Lower lobe of right lung (tissue), 2 donors: ENCODE measurements around the gene MYOD1. TPM values are rescaled to one million over a fixed set of nuclear protein-coding genes. Genes with fewer than 3 reads are reported as not detected.

Source experiments
- ATAC-seq, 2 donors: fragments of 200-7000 bp; cut with Tn5 transposase; one replicate each; pipeline ENCODE4 v1.9.1; 2020 to 2022; ENCODE audit warnings: mild to moderate bottlenecking in 2 of 2, moderate library complexity in 2 of 2
- DNase-seq: peaks from one replicate; pipeline ENCODE4 v3.0.0-alpha.2; 2020
- H3K27ac ChIP-seq: fragments of 200-600 bp; one replicate; pipeline ENCODE4 v1.8.0; 2022
- H3K27me3 ChIP-seq: fragments of 200-600 bp; one replicate; pipeline ENCODE4 v1.8.0; 2022; ENCODE audit warnings: low read depth
- H3K36me3 ChIP-seq: fragments of 200-600 bp; one replicate; pipeline ENCODE4 v1.8.0; 2022; ENCODE audit warnings: mild to moderate bottlenecking
- H3K4me1 ChIP-seq: fragments of 200-600 bp; one replicate; pipeline ENCODE4 v1.8.0; 2022
- H3K4me3 ChIP-seq: fragments of 200-600 bp; one replicate; pipeline ENCODE4 v1.8.0; 2022; ENCODE audit warnings: mild to moderate bottlenecking
- H3K9me3 ChIP-seq: fragments of 200-600 bp; one replicate; pipeline ENCODE4 v1.8.0; 2022
- CTCF ChIP-seq: fragments of 200-600 bp; IDR thresholded peaks from one replicate; pipeline ENCODE4 v1.8.0; 2022; ENCODE audit warnings: antibody characterized with exemption, mild to moderate bottlenecking
- intact Hi-C: fragments of 100-400 bp; cut with DNase I; formaldehyde crosslinking; loops from one replicate; pipeline ENCODE4 v1.11.0; 2022
- total RNA-seq: library from RNA; stranded (reverse); fragmentation: NEBNext Ultra II Directional; extraction: Animal tissue kit (Norgen Biotek cat#: 25700); gene quantifications from one replicate; pipeline ENCODE4 v1.2.1, GENCODE V29; 2021
- donor health status: DM: no; HTN: yes; CAD: no; lungs with severe emphysema.

Gene MYOD1
- total RNA-seq, 1 donor from 2014 or later = not detected

- H3K9me3 ChIP-seq = no peaks in the 10 kb centered on the region
- H3K4me3 ChIP-seq = no peak overlapping the region
- H3K36me3 ChIP-seq = no peaks in the 10 kb centered on the region
- H3K27ac ChIP-seq = no peak overlapping the region
- intact Hi-C loops = no loop called here
- H3K27me3 ChIP-seq = peaks cover 49% of the 10 kb centered on the region
- ATAC-seq (no peak), DNase-seq (no peak)
- no peaks in the 10 kb centered on the region for H3K4me1 ChIP-seq
- TF ChIP-seq CTCF = no peak
Observed at GRCh38 chr11:17692931-17693330, 26.4 kb upstream of the MYOD1 start.

GRCh38 chr11:17693531-17693930 is 25.8 kb upstream of the MYOD1 start:
- H3K27me3 ChIP-seq = peaks cover 49% of the 10 kb centered on the region
- TF ChIP-seq CTCF = no peak
- no peak for ATAC-seq
- intact Hi-C loops = no loop called here
- DNase-seq = no peak
- H3K27ac ChIP-seq = no peak overlapping the region
- H3K4me3 ChIP-seq = no peak overlapping the region
- no peaks in the 10 kb centered on the region for H3K4me1 ChIP-seq
- no peaks in the 10 kb centered on the region for H3K36me3 ChIP-seq
- no peaks in the 10 kb centered on the region for H3K9me3 ChIP-seq

GRCh38 chr11:17694494-17695110 is 24.8 kb upstream of the MYOD1 start:
- Histone ChIP-seq H3K27me3 (peaks cover 49% of the 10 kb centered on the region), H3K27ac (no peak overlapping the region), H3K9me3 (no peaks in the 10 kb centered on the region), H3K36me3 (no peaks in the 10 kb centered on the region), H3K4me1 (no peaks in the 10 kb centered on the region), H3K4me3 (no peak overlapping the region)
- ATAC-seq (no peak), DNase-seq (no peak)
- TF ChIP-seq CTCF = no peak
- intact Hi-C loops = no loop called here

- H3K36me3 ChIP-seq = no peaks in the 10 kb centered on the region
- no peak overlapping the region for H3K27ac ChIP-seq
- H3K4me3 ChIP-seq = no peak overlapping the region
- H3K27me3 ChIP-seq = peaks cover 49% of the 10 kb centered on the region
- H3K9me3 ChIP-seq = no peaks in the 10 kb centered on the region
- no peak for ATAC-seq
- DNase-seq = no peak
- intact Hi-C loops = no loop called here
- no peak for TF ChIP-seq CTCF
- no peaks in the 10 kb centered on the region for H3K4me1 ChIP-seq
Observed at GRCh38 chr11:17695454-17696441, 23.6 kb upstream of the MYOD1 start.

- intact Hi-C loops = no loop called here
- ATAC-seq (no peak), DNase-seq (no peak)
- no peak for TF ChIP-seq CTCF
- Histone ChIP-seq H3K27me3 (peaks cover 45% of the 10 kb centered on the region), H3K27ac (no peak overlapping the region), H3K4me1 (no peaks in the 10 kb centered on the region), H3K4me3 (no peak overlapping the region), H3K9me3 (no peaks in the 10 kb centered on the region), H3K36me3 (no peaks in the 10 kb centered on the region)
Observed at GRCh38 chr11:17696741-17697140, 22.6 kb upstream of the MYOD1 start.
